DMS79 treated with DMSO at 0.1 percent for 48 hours (cell line): ENCODE data around the gene RAB7A.

ENCODE experiments used
- DNase-seq: peaks from one replicate; lab custom pipeline; 2025; lab: John Stamatoyannopoulos, UW

The RAB7A gene

DNA sequence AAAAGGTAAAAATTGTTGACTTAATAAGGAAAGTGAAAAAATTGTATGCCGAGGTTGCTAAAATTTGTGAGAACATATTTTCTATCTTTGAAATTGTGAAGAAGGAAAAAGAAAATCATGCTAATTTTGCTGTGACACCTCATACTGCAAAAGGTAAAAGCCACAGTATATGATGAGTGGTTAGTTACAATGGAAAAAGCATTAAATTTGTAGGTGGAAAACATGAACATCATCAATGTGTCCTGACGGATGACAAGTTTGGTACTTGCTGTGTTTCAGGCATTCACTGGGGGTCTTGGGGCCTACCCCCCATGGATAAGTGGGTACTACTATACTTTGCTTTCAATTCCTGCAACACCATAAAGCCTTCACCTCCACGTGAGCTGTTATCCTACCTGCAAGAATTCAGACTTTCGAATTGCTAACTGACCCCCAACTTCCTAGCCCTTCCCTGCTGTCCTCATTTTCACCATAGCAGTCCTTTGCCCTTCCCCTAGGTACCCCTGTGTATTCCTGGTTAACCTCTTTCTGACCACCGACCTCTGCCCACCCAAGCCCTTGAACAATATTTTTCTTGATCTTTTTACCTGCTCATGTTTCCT is 62.4 kb downstream of the RAB7A start:
- no peak for DNase-seq

DNA sequence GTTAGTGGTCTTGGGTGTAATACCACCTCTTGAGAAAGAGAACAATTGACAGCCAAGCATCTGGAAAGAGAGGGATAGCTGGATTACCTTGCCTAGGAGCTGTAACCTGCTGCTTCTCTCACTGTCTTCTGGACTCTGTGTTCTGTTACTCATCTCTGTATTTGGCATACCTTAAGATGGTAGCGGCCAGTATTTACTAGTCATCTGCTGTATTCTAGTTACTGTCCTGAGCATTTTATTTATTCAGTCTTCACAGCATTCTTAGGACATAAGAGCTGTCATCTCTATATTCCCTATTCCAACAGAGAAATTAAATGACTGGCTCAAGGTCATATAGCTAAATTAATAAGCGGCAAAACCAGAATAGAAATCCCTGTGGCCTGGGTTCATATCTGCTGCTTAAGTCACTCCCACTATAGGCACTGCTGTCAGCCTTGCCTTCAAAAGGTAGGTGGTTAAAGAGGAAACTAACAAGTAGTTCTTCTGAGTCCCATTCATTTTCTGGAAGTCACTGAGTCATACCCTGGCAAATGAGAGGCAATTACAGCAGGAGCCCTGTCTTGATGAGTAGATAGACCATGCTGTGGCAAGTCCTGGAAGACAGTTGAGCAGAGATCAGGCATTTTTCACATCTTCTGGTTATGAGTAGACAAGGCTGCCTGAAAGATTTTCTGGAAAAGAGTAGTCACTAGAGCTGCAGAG is 68.2 kb downstream of the RAB7A start:
- DNase-seq: no peak

DNA sequence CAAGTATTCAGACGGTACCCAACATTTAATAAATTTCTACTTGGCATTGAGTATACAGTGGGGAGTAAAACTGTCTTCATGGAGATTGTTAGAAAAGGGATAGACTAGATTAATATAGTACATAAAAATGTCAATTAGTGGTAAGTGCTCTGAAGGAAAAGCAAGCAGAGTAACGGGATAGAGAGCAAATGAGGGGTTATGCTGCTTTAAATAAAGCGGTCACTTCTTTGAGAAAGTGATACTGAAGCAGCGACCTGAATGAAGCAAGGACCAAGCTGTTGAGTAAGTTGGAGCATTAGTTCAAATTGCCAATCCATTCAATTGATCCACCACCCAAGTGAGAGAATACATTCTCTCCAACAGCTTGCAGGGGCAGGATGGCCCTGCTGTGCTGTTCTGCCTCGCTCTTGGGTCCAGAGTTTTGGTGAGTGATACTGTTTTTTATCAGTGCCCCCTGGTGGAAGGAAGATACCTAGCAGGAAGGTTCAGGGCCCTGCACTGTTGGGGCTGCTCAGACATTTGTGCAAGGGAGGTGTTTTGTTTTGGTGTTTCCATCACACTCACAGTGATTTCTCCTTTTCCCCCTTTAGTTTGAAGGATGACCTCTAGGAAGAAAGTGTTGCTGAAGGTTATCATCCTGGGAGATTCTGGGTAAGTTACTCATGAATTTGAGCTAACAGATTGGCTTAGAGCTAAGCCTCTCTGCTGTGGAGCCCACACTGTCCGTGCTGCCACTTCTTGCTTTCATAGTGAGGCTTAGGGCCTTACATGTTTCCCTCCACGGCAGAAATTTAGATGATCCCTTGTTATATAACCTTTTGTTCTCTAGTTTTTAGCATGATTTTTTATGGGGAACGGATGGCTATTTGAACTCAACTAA is 69.0 kb downstream of the RAB7A start:
- DNase-seq: peak; percentile 36

DNA sequence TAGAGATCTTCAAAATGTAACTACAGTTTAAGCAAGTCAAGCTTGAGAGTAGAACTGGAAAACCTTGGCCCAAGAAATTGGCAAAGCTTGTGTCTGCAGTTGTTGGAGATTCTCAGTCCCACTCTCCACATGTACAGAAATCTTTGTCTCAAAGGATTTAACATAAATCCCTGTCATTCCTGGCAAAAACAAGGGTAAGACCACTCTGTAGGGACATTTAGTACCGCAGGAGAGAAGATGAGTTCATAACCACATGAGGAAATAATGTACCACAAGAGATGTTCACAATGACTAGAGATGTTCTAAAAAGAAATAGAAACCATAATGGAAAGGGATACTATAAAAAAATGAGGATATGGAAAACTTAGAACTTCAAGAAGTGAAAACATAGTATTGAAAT is 73.7 kb downstream of the RAB7A start:
- no peak for DNase-seq

DNA sequence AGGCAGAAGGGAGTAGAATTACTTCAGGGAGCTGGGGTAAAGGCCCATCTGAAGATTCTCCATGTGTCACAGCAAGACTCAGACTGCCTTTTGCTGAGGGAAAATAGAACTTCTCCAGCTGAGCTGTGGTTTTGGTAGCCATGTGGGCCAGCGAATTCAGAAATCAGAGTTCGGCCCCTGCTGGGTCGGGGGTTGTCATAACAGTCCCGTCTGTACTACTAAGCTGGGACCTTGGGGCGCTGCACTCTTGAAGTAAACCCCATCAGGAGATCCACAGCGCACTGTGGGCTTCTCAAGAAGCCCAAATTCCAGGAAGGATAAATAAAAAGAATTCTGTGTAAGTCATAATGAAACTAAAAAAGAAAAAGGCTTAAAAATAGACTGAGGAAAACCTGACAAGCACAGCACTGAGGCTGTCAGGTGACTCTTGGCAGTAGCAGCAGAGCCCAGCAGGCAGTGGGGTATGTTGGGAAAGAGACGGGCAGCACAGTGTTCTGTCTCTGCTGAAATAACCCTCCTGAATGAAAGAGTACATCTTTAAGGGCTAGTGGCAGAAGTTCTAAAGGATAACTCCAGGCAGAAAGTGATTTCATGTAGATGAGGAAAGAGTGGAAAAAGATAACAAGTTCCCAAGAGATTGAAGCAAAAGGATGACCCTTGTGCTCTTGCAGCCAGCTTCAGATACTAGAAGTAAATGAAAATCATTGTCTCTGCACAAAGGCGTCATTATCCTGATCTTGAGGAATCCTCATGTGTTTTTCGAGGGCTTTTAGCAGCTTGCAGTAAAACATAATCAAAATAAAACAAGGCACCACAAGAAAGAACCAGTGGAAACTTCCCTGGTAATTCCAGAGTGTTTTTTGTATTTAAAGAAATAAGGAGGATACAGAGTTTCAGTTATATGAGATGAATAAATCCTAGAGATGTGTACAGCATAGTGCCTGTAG is 74.5 kb downstream of the RAB7A start:
- DNase-seq: no peak

DNA sequence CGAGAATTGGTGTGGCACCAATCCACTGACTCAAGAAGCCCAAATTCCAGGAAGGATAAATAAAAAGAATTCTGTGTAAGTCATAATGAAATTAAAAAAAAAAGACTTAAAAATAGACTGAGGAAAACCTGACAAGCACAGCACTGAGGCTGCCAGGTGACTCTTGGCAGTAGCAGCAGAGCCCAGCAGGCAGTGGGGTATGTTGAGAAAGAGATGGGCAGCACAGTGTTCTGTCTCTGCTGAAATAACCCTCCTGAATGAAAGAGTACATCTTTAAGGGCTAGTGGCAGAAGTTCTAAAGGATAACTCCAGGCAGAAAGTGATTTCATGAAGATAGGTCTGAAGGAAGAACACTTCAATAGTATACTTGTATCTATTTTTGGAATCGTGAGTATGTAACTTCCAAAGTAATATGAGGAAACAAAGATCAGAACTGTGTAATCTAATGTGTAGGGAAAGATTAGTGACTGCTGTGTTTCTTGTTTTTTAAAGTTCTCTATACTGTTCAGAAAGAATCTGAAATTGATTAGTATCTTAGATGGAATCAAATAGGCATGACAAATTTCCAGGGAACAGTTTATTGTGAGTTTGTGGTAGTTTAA is 75.9 kb downstream of the RAB7A start:
- DNase-seq: no peak

DNA sequence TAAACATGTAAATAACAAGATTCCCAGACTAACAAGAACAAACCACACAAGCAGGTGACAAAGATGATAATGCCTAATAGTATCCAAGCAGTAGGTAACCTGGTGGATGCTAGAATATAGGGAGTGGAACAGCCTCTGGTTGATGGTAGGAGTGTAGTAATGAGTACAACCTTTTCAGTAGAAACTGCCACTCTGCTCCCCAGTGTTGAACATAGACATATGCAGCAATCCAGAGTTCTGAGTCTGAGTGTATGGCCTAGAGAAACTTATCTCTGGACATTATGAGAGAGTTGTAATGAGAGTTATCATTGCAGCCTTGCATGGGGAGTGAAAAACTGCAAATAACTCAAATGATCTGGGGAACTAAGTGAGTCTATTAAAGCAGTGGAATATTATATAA is 77.3 kb downstream of the RAB7A start:
- no peak for DNase-seq

DNA sequence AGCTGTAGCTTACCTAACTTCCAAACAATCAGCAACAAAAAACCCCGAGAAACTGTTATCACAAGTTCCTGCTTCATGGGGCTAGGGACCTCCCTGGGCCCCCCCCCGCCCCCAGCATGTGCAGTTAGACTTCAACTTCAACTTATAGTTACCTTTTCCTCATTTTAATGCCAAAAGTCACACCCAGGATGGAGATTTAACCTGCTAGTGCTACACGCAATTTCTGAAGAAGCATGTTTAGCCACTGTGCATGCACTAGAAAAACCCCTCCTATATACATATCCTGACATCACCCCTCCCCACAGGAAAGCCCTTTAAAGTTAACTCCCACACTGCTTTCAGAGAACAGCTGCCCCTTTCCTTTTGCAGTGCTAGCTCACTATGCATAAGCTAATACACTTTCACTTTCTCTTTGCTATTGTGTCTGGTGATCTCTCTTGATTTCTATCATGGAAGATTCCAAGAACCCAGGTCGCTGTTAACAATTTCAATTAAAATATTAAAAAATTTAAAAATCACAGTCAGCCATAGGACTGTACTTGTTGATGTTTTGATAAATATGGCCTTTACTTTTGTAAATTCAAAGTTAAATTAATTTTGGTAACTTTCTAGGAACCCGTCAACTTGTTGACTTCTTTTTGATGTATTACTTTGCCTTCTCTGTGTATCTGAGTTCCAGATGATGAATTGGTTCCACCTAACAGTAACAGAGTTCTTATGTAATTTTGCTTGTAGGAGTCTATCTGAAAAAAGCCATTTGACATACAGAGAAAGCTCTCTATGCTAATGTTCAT is 78.2 kb downstream of the RAB7A start:
- DNase-seq: no peak

DNA sequence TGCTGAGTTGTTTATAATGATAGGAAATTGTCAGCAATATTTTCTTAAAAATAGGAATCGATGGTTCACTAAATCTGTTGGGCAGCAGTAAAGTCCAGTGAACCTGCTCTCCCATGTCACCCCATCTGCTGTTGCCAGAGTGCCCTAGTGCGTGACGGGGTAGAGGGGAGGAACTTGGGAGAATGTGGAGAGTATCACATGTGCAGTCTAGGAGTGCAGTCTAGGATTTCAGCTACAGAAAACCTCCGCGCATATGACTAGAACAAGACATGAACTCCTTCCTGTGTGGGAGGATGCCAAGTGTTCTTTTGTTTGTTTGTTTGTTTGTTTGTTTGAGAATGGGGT is 78.8 kb downstream of the RAB7A start:
- DNase-seq: no peak

DNA sequence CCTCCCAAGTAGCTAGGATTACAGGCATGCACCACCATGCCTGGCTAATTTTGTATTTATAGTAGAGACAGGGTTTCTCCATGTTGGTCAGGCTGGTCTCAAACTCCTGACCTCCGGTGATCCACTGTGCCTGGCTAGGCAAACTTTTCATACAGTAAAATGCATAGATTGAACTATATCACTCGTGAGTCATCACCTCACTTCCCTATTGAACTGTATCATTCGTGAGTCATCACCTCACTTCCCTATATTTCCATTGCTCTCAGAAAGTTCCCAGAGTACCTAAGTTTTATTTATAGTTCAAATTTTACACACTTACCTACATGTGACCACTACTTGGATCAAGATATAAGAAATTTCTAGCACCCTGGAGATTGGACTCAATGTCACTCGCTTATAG is 79.8 kb downstream of the RAB7A start:
- DNase-seq: no peak

DNA sequence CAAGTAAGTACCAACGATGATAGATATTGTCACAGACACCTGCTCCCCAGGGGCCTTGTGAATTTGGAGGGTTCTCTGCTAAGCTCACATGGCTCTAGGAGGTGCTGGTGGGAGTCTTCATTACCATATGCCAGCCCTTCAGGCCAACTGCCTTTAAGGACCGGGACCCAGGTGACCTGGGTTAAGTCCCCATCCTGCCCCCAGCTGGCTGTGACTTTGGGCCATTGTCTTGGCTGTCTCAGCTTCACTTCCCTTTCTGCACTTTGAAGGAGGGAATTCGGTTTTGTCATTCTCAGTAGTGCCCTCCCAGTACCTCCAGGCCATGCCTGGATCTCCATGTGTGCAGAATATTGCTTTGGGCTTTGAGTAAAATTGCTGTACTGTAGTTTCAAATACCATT is 80.6 kb downstream of the RAB7A start:
- no peak for DNase-seq

DNA sequence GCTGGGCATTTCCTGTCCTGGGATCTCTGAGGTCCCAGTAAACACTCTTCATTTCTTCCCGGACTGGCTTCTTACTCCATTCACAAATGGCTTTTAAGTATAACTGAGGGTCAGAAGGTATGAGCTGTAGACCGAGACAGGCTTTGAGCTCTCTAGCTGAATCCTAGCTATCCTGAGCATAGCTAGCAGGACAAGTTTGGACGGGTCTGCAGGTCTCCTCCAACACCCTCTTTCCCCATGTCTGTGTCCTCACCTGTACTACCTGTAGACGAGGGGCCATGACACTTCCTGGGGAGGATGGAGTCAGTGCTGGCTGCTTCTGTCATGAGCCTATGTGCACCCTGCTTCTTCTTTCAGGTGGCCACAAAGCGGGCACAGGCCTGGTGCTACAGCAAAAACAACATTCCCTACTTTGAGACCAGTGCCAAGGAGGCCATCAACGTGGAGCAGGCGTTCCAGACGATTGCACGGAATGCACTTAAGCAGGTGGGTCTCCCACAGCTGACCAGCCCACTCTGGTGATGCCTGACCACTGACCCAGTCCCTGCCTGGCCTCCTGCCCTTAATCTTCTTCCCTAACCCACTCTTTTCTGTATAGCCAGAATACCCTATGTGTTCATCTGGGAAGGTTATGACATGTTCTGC is 81.3 kb downstream of the RAB7A start:
- no peak for DNase-seq

DNA sequence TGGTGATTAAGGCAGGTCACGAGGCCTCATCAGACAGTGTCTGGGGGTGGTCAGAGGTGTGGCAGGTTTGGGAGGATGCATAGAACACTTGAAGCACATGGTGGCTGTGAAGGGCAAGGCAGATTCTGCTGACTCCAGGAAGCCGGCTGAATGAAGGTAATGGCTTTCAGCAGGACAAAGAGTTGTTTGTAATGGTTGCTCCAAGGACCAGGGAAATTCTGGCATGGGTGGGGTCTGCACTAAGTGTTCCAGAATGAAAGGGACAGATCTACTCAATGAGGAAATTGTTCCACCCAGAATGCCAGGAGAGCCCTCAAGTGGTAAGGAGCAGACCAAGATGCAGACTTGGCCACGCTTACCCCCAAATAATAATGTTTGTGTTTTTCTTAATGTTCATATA is 82.7 kb downstream of the RAB7A start:
- no peak for DNase-seq

DNA sequence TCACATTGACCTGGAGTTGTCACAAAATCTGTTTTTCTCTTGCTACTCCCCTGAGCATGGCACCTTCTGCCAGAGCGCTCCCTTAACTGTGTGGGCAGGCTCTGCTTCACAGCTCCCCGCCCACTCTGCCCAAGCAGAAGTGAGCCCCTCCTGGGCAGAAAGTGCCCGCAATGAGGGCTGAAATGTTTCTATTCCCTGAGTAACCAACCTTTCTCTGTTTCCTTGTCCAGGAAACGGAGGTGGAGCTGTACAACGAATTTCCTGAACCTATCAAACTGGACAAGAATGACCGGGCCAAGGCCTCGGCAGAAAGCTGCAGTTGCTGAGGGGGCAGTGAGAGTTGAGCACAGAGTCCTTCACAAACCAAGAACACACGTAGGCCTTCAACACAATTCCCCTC is 87.1 kb downstream of the RAB7A start:
- DNase-seq: no peak

DNA sequence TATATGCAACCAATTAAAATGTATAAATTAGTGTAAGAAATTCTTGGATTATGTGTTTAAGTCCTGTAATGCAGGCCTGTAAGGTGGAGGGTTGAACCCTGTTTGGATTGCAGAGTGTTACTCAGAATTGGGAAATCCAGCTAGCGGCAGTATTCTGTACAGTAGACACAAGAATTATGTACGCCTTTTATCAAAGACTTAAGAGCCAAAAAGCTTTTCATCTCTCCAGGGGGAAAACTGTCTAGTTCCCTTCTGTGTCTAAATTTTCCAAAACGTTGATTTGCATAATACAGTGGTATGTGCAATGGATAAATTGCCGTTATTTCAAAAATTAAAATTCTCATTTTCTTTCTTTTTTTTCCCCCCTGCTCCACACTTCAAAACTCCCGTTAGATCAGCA is 88.1 kb downstream of the RAB7A start:
- no peak for DNase-seq

DNA sequence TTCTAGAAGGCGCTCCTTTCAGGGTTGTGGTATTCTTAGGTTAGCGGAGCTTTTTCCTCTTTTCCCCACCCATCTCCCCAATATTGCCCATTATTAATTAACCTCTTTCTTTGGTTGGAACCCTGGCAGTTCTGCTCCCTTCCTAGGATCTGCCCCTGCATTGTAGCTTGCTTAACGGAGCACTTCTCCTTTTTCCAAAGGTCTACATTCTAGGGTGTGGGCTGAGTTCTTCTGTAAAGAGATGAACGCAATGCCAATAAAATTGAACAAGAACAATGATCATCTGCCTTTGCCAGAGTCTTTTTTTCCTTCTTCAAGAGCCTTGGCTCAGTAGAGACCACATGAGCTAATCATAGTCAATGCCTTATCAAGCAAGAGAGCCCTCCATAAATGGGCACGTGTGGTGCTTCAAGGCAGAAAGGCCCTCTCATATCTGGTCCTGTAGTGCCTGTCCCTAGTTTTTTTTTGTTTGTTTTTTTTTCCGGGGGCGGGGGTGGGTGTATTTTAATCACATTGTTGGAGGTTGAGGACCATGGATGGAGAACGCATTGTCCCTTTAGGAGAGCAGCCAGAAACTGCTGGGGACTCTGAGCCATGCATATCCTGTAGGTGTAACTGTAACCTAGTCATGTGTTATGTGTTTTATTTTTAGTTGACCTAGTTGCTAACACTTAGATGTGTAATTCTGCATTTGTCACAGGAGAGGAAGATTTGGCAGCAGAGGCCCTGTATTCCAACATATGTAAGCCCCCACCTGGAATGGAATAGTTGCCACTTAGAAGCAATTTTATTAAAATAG is 88.7 kb downstream of the RAB7A start:
- no peak for DNase-seq

DNA sequence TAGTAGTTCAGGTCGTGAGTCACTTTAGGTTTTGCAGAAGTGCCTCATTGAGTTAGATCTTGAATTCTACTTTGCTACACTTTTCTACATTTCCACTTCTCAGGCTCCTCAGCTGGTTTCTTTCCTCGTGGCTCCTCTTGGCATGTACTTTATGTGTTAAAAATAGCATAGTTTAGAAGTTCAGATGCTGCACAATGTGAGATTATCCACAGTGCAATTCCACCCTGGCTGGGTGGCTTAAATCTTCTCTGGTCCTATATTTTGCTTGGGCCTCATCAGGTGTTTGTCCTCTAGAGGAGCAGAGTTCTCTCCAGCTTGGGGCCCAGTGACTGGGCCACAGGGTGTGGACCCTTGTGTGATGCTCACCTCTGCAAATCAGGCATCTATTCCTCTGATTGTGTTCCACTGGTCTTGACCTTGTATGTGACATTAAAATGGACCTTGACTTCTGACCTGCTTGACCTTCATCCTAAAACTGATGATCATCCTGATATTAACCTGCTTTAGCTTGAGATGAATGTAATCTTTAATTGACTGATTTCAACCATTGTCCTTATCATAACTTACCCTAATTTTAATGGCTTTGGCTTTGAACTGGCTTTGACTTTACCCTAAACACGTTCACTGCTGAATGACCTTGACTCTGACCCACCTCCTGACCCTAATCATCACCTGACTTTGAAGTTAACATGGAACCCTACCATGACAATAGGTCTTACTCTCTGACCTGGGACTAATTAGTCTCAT is 89.5 kb downstream of the RAB7A start:
- no peak for DNase-seq

DNA sequence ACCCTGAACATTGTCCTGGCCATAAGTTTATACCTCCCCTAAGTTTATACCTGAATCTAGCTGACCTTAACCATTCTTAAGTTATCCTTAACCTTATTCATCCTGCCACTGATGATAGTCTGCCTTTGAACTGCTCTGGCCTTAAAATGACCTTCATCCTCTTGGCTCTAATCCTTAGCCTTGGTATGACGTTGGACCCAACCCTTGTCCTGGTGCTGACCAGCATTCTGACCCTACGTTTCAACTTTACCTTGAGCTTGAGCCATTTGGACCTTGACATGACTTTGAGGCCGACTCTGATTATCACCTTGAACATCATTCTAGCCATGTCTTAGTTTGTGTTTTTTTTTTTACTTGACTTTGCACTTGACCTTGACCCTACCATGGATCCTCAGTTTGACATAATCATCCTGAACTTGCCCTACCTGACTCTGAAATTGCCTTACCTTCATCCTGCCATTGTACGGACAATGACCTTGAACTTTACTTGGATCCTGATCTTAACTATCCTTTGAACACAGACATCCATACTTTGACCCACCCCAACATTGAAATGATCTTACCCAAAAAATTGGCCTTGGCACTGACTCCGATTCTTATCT is 92.3 kb downstream of the RAB7A start:
- DNase-seq: no peak
